Progenitor cell of endocrine pancreas (in vitro differentiated cells): ENCODE data around the gene CTNNA3. TPM values are rescaled to one million over a fixed set of nuclear protein-coding genes. Genes with fewer than 3 reads are reported as not detected.

ENCODE experiments used
- DNase-seq: peaks from one replicate; pipeline ENCODE4 v3.0.0; 2021; ENCODE audit warnings: low spot score; ENCODE audit not compliant: unreplicated experiment
- H3K27ac Mint-ChIP-seq: 2 replicates; pipeline ENCODE4 v1.8.0; 2021; ENCODE audit warnings: mild to moderate bottlenecking, moderate library complexity, mixed read lengths
- H3K27me3 Mint-ChIP-seq: 2 replicates; pipeline ENCODE4 v1.8.0; 2021; ENCODE audit warnings: mixed read lengths
- H3K36me3 Mint-ChIP-seq: 2 replicates; pipeline ENCODE4 v1.8.0; 2022; ENCODE audit warnings: mixed read lengths; ENCODE audit not compliant: insufficient read depth
- H3K4me1 Mint-ChIP-seq: 2 replicates; pipeline ENCODE4 v1.8.0; 2021; ENCODE audit warnings: low read depth, mixed read lengths
- H3K4me3 Mint-ChIP-seq: 2 replicates; pipeline ENCODE4 v1.8.0; 2021; ENCODE audit warnings: low read depth, mild to moderate bottlenecking, moderate library complexity, mixed read lengths
- H3K9me3 Mint-ChIP-seq: 2 replicates; pipeline ENCODE4 v1.8.0; 2021; ENCODE audit warnings: low read depth, mixed read lengths
- CTCF ChIP-seq: fragments of 200-600 bp; sonication (generic); IDR thresholded peaks from one replicate; pipeline ENCODE4 v1.5.0; 2021; ENCODE audit warnings: antibody characterized with exemption, mild to moderate bottlenecking; ENCODE audit not compliant: unreplicated experiment
- total RNA-seq: library from RNA; stranded (reverse); gene quantifications from 2 replicates; pipeline ENCODE4 v1.2.1, GENCODE V29; 2021

CTNNA3 gene
- total RNA-seq, 1 donor from 2014 or later: 1.7 TPM

- Mint-ChIP-seq H3K9me3 (no peaks in the 10 kb centered on the region), H3K27ac (no peak overlapping the region), H3K36me3 (no peaks in the 10 kb centered on the region), H3K27me3 (no peaks in the 10 kb centered on the region), H3K4me1 (no peaks in the 10 kb centered on the region), H3K4me3 (no peak overlapping the region)
- no peak for TF ChIP-seq CTCF
- DNase-seq: no peak
These were observed 826.4 kb downstream of the CTNNA3 start for GRCh38 chr10:66869635-66870034.

GRCh38 chr10:66862687-66863258 is 833.2 kb downstream of the CTNNA3 start:
- Mint-ChIP-seq H3K4me3 (no peak overlapping the region), H3K27ac (no peak overlapping the region), H3K9me3 (peaks cover 12% of the 10 kb centered on the region), H3K36me3 (no peaks in the 10 kb centered on the region), H3K27me3 (no peaks in the 10 kb centered on the region), H3K4me1 (peaks cover 1% of the 10 kb centered on the region)
- DNase-seq: no peak
- TF ChIP-seq CTCF: no peak

- peaks cover 1% of the 10 kb centered on the region for H3K4me1 Mint-ChIP-seq
- no peaks in the 10 kb centered on the region for H3K36me3 Mint-ChIP-seq
- no peak for TF ChIP-seq CTCF
- DNase-seq: no peak
- H3K27me3 Mint-ChIP-seq: no peaks in the 10 kb centered on the region
- peaks cover 18% of the 10 kb centered on the region for H3K9me3 Mint-ChIP-seq
- H3K4me3 Mint-ChIP-seq: no peak overlapping the region
- no peak overlapping the region for H3K27ac Mint-ChIP-seq
These were observed 835.5 kb downstream of the CTNNA3 start for GRCh38 chr10:66860376-66860945.

- Mint-ChIP-seq H3K9me3 (peaks cover 7% of the 10 kb centered on the region), H3K36me3 (no peaks in the 10 kb centered on the region), H3K4me3 (no peak overlapping the region), H3K4me1 (peaks cover 1% of the 10 kb centered on the region), H3K27me3 (no peaks in the 10 kb centered on the region), H3K27ac (no peak overlapping the region)
- no peak for DNase-seq
- TF ChIP-seq CTCF: no peak
These were observed 843.2 kb downstream of the CTNNA3 start for GRCh38 chr10:66852811-66853210.

GRCh38 chr10:66848856-66849255 is 847.1 kb downstream of the CTNNA3 start:
- Mint-ChIP-seq H3K36me3 (no peaks in the 10 kb centered on the region), H3K27ac (no peak overlapping the region), H3K4me3 (no peak overlapping the region), H3K27me3 (no peaks in the 10 kb centered on the region), H3K9me3 (peaks cover 2% of the 10 kb centered on the region), H3K4me1 (peaks cover 11% of the 10 kb centered on the region)
- no peak for DNase-seq
- TF ChIP-seq CTCF: no peak
